HL-60 (cell line): ENCODE data around the gene REEP1.

Source experiments
- CTCF ChIP-seq: IDR thresholded peaks from one replicate; pipeline ENCODE4 v1.5.1; 2011; ENCODE audit warnings: low read length, control low read depth, inconsistent platforms; ENCODE audit not compliant: insufficient read depth
- GABPA ChIP-seq: IDR thresholded peaks from 2 replicates; pipeline ENCODE4 v1.6.1; 2012; ENCODE audit warnings: low read depth
- POLR2AphosphoS5 ChIP-seq: IDR thresholded peaks from 2 replicates; pipeline ENCODE4 v1.6.1; 2012; ENCODE audit warnings: low read depth
- SPI1 ChIP-seq: IDR thresholded peaks from 2 replicates; pipeline ENCODE4 v1.6.1; 2012; ENCODE audit warnings: low read depth, mild to moderate bottlenecking, borderline replicate concordance
- TF ChIP-seq, protein P1 (sequence below): IDR thresholded peaks from 2 replicates; pipeline ENCODE4 v1.6.1; 2012; ENCODE audit warnings: low read depth; ENCODE audit not compliant: insufficient replicate concordance

DNA sequence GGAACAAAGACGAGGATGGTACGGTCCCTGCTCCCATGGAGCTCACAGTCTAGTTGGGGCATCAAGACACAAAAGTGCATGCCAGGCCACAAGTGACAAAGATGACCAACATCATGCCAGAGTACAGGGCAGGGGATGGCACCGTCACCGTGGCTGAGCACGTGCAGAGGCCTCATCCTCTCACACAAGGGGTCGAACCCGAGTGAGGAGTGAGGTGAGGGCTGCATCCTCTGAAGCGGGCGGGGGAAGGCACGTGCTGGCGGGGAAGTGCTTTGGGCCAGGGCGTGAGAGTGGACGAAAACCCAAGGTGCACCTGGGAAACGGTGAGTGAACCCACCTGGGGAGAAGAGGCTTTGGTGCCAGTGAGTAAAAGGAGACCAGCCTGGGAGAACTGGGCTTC is 97.2 kb downstream of the REEP1 start:
- TF ChIP-seq POLR2AphosphoS5 (no peak), CTCF (no peak), GABPA (no peak), SPI1 (no peak)
- TF ChIP-seq, protein P1, sequence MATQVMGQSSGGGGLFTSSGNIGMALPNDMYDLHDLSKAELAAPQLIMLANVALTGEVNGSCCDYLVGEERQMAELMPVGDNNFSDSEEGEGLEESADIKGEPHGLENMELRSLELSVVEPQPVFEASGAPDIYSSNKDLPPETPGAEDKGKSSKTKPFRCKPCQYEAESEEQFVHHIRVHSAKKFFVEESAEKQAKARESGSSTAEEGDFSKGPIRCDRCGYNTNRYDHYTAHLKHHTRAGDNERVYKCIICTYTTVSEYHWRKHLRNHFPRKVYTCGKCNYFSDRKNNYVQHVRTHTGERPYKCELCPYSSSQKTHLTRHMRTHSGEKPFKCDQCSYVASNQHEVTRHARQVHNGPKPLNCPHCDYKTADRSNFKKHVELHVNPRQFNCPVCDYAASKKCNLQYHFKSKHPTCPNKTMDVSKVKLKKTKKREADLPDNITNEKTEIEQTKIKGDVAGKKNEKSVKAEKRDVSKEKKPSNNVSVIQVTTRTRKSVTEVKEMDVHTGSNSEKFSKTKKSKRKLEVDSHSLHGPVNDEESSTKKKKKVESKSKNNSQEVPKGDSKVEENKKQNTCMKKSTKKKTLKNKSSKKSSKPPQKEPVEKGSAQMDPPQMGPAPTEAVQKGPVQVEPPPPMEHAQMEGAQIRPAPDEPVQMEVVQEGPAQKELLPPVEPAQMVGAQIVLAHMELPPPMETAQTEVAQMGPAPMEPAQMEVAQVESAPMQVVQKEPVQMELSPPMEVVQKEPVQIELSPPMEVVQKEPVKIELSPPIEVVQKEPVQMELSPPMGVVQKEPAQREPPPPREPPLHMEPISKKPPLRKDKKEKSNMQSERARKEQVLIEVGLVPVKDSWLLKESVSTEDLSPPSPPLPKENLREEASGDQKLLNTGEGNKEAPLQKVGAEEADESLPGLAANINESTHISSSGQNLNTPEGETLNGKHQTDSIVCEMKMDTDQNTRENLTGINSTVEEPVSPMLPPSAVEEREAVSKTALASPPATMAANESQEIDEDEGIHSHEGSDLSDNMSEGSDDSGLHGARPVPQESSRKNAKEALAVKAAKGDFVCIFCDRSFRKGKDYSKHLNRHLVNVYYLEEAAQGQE: no peak
